NCI-H526 (cell line): ENCODE measurements around the gene CNP.

ENCODE experiments used
- DNase-seq, 2 experiments: peaks; one replicate each; lab custom pipeline; 2025; lab: John Stamatoyannopoulos, UW

Gene CNP

GRCh38 chr17:41942626-41943373 is 23.8 kb upstream of the CNP start:
- no peak for DNase-seq

GRCh38 chr17:41943492-41943891 is 23.1 kb upstream of the CNP start:
- no peak for DNase-seq

DNA sequence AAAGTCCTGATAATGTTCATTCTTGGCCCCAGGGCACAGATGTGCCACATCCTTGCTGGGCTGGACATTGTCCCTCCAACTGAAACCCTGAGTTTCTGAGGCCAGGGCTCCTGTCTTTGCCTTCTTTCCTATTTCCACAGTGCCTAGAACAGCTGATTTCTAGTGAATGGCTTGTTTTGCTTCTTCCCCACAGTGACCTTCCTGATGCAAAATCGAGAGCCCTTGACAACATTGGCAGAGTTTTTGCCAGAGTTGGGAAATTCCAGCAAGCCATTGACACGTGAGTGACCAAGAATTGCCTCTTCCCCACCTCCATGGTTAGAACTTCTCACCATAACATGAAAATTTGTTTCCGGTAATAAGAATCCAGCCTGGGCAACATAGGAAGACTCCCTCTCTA is 21.7 kb upstream of the CNP start:
- DNase-seq: no peak

DNA sequence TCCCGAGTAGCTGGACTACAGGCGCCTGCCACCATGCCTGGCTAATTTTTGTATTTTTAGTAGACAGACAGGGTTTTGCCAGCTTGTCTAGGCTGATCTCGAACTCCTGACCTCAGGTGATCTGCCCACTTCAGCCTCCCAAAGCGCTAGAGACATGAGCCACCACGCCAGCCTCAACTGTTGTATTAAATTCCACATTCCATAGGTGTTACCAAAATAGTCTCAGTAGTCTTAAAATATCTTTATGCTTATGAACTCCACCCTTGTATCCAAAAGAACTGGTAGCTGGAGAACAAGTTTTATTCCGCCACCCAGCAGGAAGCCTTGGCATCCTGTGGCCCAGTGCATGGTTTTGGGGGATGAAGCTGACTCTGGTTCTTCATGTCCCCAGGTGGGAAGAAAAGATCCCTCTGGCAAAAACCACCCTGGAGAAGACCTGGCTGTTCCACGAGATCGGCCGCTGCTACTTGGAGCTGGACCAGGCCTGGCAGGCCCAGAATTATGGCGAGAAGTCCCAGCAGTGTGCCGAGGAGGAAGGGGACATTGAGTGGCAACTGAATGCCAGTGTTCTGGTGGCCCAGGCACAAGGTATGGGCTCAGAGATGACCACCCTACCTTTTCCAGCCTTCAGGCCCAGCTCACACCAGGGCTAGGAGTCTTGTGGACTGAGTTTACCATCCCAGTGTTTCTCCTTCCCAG is 17.7 kb upstream of the CNP start:
- no peak for DNase-seq

DNA sequence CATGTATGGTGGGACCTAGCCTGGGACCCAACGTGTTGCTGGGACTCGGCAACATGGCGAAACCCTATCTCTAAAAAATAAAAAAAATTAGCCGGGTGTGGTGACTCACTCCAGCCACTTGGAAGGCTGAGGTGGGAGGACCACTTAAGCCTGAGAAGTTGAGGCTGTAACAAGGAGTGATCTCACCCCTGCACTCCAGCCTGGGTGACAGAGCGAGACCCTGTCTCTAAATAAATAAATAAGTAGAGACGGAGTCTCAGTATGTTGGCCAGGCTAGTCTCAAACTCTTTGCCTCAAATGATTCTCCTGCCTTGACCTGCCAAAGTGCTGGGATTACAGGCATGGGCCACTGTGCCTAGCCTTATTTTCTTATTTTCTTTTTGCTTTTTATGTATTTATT is 10.1 kb upstream of the CNP start:
- DNase-seq: no peak

- no peak for DNase-seq
Measured at GRCh38 chr17:41957031-41957868, 9.3 kb upstream of the CNP start.

- DNase-seq: no peak
Measured at GRCh38 chr17:41957869-41958439, 8.6 kb upstream of the CNP start.

DNA sequence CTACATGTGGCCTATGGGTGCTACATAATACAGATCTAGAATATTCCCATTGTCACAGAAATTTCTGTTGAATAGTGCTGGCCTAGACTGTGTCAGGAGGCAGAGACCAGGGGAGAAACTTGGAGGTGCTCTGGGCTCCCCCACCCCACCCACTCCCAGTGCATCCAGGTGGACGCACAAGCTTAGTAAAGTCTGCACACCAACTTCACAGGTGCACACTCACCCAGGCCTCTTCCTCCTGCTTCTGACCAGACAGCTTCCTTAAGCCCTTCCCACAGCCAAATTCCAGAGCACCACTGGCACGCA is 7.6 kb upstream of the CNP start:
- no peak for DNase-seq

DNA sequence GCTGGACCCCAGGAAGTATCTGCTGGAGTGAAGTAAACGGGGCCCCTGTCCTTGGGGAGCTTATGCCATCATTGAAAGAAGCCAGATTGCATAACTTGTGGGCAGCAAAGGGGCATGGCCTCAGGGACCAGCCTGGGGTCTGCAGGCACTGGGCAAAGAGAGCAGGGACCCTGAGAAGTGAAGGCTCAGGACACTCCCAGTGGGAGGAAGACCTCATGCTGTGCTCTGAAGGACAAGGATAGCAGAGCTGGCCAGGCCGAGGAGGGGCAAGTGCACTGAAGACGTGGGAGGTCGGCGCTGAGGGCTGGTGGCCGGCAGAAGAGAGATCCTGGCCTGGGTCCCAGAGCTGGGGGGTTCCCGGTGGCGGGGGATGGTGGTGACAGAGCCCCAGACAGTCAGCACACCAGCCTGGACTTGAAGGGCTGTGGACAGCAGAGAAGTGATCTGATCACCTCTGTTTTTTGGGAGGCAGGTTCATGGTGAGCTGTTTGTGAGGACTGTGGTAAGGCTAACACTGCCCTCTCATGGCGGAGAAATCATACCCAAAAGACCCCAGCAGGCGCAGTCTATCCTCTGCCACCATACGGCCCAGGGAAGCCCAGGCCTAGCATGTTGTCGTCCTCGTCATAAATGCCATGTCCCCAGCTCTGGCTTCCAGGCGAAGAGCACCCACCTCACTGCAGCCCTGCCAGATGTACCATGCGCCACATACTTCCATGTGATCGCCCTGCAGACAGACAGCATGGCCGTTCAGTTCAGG is 7.1 kb upstream of the CNP start:
- peak; percentile 43 to 82 for DNase-seq

GRCh38 chr17:41962111-41962510 is 4.5 kb upstream of the CNP start:
- DNase-seq: no peak

- peak in 1 of 2 experiments; percentile 70 for DNase-seq
Measured at GRCh38 chr17:41962768-41963434, 3.7 kb upstream of the CNP start.

DNA sequence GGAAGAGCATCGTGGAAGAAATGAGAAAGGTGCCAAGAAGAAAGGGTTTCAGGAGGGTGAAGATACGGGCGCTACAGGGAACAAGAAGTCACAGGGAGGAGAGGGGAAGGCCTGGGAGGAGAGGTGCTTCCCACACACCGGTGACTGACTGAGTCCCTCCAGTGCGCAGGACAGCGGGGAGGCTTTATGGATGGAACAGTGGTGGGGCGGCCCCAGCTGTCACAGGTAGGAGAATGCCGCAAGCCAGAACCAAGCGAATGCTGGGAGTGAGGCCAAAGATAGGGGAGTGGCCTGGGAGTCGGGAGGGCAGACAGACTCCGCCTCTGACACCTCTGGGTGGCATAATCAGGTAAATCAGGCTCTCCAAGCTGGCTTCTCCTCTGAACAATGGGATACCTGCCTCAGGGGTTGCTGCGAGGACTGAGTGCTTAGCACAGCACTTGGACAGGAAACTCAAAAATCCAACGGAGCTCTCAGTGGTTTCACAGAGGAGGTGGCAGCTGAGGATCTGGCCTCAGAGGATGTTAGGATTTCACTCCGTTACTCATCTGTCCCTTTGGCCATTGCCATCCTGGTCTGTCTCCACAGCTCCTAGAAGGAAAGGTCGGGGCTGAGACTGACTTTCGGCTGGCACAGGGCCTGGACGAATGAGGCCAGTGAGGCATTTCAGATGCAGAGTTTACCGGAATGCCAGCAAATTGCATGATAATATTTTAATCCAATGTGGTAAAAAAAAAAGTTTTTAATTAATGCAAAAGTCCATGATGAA is 717 bp upstream of the CNP start:
- DNase-seq: peak; percentile 91 to 96

DNA sequence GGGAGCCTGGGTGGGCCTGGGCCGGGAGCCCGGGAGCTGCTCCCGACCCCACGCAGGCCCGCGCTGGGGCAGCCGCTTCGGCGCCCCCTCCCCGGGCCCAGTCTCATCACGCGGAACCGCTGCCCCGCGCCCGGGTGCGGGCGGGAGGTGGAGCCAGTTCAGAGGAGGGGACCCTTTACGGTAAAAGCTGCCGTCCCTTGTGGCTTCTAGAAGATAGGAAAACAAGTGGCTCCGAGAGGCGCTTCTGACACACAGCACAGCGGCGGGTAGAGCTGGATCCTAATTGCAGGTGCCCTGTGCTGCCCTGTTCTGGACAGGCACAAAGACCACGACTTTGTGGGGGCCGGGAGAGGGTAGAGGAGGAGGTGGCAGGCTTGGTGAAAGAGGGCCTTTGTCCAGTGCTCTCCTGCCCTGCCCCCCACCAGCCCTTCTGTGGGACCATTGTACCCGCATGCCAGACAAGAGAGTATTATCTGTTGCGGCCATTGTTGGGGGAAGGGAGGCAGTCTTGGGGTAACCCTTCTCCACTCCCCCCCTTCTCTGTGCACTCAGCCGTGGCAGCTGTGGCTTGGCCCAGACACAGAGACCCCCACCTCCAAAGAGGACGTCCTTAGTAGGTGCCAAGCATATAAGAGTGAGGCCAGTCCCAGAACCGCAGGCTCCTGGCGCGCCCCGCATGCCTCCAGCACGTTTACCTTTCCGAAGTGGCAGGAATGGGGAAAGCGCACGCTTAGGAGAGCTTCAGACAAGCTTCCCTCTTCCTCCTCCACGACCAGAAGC is 736 bp downstream of the CNP start:
- DNase-seq: peak in 1 of 2 experiments; percentile 48

- no peak for DNase-seq
Measured at GRCh38 chr17:41967921-41968578, 1.5 kb downstream of the CNP start.

DNA sequence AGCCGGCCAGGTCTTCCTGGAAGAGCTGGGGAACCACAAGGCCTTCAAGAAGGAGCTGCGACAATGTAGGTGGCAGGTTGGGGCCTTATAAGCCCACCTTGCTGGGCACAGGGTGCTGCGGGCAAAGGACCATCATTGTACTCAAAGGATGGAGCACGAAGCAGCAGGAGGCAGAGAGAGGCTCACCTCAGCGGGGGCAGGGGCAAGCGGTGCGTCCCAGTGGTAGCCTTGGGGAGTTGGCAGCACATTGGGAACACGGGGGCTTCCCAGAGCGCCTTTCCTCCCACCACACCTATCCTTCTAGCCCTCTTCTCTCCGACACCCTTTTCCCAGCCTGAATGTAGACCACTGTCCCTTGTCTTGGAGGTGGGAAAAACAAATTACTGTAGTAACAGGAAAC is 2.1 kb downstream of the CNP start:
- no peak for DNase-seq

- no peak for DNase-seq
Measured at GRCh38 chr17:41970901-41971331, 4.3 kb downstream of the CNP start.

GRCh38 chr17:41971721-41972523 is 5.3 kb downstream of the CNP start:
- DNase-seq: no peak
